ENCODE measurements around the gene RBM47.
"Not testable (repeated sequence)": the region's sequence is repeated elsewhere in the genome, so short reads cannot be mapped to it uniquely, and the experiment has no call there.

Gene RBM47

GRCh38 chr4:40648131-40648530 lies 18.5 kb upstream of the RBM47 start:
- no peak for DNase-seq (ENCODE audit: low read depth)
- no peak for TF ChIP-seq CTCF (conservative IDR thresholded peaks at IDR 0.05; ENCODE audit: low read depth, low read length)

DNA sequence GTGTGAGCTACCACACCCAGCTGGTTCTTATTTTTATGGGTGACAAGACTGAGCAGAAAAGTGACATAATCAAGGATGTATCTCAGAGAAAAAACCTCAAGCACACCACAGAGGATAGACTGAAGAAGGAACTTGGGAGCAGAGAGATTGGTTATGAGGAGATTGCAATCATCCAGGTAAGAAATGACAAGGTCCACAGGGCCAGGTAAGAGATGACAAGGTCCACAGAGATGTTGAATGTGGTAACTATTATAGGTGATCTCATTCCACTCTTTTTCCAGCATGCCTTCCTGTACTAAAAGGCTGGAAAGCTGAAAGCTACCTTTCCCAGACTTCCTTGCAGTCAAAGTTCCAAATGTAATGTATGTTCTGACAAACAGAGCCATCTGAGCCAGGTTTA lies 15.9 kb upstream of the RBM47 start:
- no peak for DNase-seq (ENCODE audit: low read depth)
- no peak overlapping the region for H3K4me3 ChIP-seq (ENCODE audit: low read length)
- no peak for TF ChIP-seq CTCF (conservative IDR thresholded peaks at IDR 0.05; ENCODE audit: low read depth, low read length)

More at GRCh38 chr4:40648131-40648530, 18.5 kb upstream of the RBM47 start:
- no peak overlapping the region for H3K4me3 ChIP-seq (ENCODE audit: low read length)

GRCh38 chr4:40632080-40632479 lies 2.4 kb upstream of the RBM47 start:
- H3K4me3 ChIP-seq (ENCODE audit: low read length) = no peak overlapping the region
- no peak for DNase-seq (ENCODE audit: low read depth)
- TF ChIP-seq CTCF (conservative IDR thresholded peaks at IDR 0.05; ENCODE audit: low read depth, low read length) = no peak

GRCh38 chr4:40630335-40631021 lies 814 bp upstream of the RBM47 start:
- peak; percentile 36 for DNase-seq (ENCODE audit: low read depth)
- no peak for TF ChIP-seq CTCF (conservative IDR thresholded peaks at IDR 0.05; ENCODE audit: low read depth, low read length)
- peak overlapping the region; percentile 83 for H3K4me3 ChIP-seq (ENCODE audit: low read length)

DNA sequence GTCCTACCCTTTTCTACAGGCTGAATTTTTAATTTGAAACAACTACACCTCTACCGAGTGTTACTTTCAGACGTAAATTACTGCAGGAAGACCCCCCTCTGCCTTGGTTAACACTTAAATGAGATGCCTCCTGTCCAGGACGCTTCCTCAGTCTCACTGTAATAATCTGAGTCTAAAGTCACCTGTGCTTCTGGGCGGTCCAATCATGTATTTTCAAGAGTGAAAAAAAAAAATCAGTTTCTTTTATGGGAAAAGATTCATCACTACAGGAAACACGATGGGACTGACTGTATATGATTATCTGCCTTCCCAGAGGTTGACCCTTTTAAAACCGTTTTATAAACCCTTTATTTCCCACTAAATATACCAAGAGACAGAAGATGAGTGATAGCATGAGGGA lies 776 bp downstream of the RBM47 start:
- no peak for DNase-seq (ENCODE audit: low read depth)
- H3K4me3 ChIP-seq (ENCODE audit: low read length) = peak overlapping the region; percentile 83
- no peak for TF ChIP-seq CTCF (conservative IDR thresholded peaks at IDR 0.05; ENCODE audit: low read depth, low read length)

GRCh38 chr4:40628407-40628806 lies 1.3 kb downstream of the RBM47 start:
- not testable (repeated sequence) for DNase-seq (ENCODE audit: low read depth)
- peak overlapping the region; percentile 83 for H3K4me3 ChIP-seq (ENCODE audit: low read length)

GRCh38 chr4:40627540-40627939 lies 2.1 kb downstream of the RBM47 start:
- H3K4me3 ChIP-seq (ENCODE audit: low read length) = peak overlapping the region; percentile 83
- DNase-seq (ENCODE audit: low read depth) = no peak
- TF ChIP-seq CTCF (conservative IDR thresholded peaks at IDR 0.05; ENCODE audit: low read depth, low read length) = no peak

All from retinal pigment epithelial cell (primary cell).